HG03521 (cell line): Measurements from ENCODE around the gene GTF2IRD1.
"Not testable (repeated sequence)": the region's sequence is repeated elsewhere in the genome, so short reads cannot be mapped to it uniquely, and the experiment has no call there.

Experiments used
- ATAC-seq: cut with Tn5 transposase; IDR thresholded peaks from one replicate; pipeline ENCODE4 v1.9.1; 2021; ENCODE audit warnings: mild to moderate bottlenecking, moderate library complexity; ENCODE audit not compliant: unreplicated experiment

Gene GTF2IRD1

DNA sequence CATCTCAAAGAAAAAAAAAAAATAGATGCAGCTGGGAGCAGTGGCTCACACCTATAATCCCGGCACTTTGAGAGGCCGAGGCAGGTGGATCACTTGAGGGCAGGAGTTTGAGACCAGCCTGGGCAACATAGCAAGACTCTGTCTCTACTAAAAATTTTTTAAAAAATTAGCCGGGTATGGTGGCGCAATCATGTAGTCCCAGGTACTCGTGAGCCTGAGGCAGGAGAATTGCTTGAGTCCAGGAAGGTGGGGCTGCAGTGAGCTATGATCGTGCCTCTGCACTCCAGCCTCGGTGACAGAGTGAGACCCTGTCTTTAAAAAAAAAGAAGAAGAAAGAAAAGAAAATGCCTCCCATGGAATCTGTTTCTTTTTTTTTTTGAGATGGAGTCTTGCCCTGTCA lies 31.9 kb downstream of the GTF2IRD1 start:
- no peak for ATAC-seq

DNA sequence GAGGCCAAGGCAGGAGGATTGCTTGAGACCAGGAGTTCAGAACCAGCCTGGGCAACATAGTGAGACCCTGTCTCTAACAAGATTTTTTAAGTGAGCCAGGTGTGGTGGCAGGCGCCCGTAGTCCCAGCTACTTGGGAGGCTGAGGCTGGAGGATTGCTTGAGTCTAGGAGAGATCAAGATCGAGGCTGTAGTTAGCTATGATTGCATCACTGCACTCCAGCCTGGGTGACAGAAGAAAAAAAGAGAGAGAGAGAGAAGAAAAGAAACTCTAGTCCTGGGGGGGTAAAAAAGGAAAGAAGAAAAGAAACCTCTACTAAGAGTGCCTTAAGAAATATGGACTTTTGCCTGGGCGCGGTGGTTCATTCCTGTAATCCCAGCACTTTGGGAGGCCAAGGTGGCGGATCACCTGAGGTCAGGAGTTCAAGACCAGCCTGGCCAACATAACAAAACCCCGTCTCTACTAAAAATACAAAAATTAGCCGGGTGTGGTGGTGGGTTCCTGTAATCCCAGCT lies 34.9 kb downstream of the GTF2IRD1 start:
- not testable (repeated sequence) for ATAC-seq

DNA sequence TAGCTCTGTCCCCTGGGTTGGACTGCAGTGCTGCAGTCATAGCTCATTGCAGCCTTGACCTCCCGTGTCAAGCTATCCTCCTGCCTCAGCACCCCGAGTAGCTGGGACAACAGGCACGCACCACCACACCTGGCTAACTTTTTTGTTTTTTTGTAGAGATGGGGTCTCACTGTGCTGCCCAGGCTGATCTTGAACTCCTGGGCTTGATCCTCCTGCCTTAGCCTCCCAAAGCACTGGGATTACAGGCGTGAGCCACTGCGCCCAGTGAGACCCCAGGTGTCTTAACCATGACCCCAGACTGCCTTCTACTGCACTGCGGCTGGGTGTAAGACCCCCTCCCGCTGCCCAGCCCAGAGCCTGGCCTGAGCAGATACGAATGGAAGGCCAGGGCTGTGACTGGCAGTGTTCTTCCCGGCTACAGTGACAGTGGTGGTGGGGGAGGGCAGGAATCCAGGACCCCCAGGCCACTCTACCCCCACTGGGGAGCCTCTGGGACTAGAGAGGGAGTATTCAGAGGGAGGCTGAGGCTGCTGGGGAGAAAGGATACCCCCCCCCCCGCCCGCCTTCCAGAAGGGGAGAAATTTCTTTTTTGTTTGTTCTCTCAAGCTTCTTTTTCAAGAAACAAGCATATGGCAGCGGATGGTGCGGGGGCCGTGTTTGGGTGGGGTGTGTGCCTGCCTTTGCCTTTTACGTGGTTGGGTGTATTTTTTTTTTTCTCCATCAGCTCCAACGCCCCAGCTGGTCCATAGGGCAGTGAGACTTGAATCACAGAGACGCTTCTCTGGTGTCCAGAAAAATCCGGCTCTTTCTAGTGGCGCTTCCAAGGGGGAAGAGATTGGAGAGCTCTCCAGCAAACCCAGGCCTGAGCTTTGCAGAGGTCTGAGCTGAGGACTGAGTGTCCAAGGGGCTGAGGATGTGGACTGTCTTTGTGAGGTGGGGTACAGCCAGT lies 36.6 kb downstream of the GTF2IRD1 start:
- ATAC-seq: no peak

DNA sequence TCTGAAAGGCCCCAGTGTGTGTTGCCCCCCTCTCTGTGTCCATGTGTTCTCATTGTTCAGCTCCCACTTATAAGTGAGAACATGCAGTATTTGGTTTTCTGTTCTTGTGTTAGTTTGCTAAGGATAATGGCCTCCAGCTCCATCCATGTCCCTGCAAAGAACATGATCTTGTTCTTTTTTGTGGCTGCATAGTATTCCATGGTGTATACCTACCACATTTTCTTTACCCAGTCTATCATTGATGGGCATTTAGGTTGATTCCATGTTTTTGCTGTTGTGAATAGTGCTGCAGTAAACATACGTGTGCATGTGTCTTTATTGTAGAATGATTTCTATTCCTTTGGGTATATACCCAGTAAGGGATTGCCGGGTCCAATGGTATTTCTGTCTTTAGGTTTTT lies 37.8 kb downstream of the GTF2IRD1 start:
- ATAC-seq: not testable (repeated sequence)

DNA sequence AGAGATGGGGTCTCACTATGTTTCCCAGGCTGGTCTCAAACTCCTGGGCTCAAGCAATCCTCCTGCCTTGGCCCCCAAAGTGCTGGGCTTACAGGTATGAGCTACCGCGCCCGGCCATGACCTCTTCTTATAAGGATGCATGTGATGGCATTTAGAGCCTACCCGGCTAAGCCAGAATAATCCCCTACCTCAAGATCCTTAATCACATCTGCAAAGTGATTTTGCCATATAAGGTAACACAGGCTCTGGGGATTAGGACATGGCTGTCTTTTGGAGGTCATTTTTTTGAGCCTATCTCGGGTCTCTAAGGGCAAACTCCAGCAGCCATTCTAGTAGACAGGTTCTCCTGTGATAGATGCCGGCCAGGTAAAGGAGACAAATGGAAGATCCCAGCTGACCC lies 39.6 kb downstream of the GTF2IRD1 start:
- no peak for ATAC-seq

DNA sequence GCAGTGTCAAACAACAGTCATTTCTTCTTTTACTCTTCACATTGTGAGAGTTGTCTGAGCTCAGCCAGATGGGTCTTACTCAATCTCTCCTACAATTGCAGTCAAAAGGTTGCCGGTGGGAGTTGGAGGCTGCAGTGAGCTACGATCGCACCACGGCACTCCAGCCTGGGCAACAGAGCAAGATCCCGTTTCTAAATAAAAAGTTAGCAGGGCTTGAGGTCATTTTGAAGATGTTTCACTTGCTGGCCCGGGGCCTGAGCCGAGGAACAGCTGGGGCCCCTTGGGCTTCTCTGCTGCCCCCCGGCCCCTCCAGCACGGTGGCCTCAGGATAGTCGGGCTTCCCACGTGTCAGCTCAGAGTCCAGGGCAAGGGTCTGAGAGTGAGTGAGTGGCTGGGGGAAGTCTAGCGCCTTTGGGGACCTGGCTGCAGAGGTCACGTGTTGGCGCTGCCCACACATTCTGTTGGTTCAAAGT lies 40.4 kb downstream of the GTF2IRD1 start:
- ATAC-seq: no peak

DNA sequence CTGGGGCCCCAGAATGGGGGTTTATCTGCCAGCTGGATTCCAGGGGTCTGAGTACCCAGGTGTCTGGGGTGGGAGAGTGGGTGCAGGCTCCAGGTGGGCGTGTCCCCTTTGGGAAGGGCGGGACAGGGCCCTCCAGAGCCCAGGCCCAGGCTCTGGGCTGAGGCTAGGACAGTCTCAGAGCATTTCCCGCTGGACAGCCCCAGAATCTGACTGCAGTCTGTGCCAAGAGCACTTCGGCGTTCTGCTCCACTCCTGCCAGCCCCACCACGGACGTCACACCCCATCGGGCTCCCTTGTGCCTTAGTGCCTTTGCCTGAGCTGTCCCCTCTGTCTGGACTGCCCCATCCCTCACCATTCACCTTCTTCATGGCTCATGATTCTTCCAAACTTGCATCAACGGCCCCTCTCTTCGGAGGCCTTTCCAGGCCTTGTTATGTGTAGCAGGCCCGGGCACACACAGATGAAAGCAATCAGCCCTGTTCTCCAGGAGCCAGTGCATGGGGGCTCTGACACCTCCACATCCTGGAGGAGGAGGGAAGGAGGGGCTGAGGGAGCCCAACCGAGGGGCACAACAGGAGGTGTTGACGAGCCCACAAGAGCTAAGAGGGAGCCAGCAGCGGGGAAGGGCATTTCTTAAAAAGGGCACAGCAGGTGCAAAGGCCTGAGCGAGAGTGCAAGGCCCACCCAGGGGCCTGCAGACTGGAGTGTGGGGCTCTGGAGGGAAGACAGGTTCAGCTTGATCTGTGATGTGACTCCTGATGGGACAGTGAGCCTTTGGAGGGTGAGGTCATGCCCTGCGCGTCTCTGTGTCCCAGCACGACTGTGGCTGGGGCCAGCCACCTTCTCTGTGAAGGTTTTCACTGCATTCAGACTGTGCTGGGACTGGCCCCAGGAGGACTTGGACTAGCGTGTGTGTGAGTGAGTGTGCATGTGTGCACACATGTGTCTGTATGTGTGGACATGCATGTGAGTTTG lies 41.7 kb downstream of the GTF2IRD1 start:
- no peak for ATAC-seq

DNA sequence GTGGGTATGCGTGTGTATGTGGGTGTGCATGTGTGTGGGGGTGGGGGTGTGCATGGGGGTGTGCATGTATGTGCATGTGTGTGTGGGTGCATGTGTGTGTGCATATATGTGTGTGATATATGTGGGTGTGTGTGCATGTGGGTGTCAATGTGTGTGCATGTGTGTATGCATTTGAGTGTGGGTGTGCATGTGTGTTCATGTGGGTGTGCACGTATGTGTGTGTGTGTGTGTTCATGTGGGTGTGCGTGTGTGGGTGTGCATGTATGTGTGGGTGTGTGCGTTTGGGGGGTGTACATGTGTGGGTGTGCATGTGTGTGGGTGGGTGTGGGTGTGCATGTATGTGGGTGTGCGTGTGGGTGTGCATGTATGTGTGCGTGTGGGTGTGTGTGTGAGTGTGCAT lies 42.6 kb downstream of the GTF2IRD1 start:
- ATAC-seq: no peak

DNA sequence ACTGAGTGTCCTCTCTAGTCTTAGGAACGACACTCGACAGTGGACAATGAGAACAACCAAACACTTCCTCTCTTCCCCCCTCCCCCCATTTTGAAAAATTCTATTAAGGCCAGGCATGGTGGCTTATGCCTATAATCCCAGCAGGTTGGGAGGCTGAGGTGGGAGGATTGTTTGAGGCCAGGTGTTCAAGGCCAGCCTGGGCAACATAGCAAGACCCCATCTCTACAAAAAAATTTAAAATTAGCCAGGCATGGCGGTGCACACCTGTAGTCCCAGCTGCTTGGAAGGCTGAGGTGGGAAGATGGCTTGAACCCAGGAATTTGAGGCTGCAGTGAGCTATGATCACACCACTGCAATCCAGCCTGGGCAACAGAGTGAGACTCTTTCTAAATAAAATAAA lies 43.1 kb downstream of the GTF2IRD1 start:
- not testable (repeated sequence) for ATAC-seq

DNA sequence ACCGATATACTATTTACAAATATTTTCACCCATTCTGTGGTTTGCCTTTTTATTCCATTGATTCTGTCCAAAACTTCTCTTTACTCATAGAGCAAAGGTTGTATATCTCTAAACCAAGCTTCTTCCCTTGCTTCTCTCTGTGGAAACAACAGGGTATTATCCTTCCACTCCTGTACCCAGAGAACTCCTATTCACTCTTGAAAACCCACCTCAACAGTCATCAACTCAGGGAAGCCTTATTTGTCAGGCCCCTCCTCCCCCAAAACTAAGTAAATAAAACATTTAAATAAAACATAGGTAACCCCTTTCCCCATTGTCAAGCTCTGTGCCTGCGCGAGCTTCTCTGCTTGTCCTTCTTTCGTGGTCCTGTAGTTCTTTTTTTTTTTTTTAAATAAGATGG lies 44.6 kb downstream of the GTF2IRD1 start:
- no peak for ATAC-seq

DNA sequence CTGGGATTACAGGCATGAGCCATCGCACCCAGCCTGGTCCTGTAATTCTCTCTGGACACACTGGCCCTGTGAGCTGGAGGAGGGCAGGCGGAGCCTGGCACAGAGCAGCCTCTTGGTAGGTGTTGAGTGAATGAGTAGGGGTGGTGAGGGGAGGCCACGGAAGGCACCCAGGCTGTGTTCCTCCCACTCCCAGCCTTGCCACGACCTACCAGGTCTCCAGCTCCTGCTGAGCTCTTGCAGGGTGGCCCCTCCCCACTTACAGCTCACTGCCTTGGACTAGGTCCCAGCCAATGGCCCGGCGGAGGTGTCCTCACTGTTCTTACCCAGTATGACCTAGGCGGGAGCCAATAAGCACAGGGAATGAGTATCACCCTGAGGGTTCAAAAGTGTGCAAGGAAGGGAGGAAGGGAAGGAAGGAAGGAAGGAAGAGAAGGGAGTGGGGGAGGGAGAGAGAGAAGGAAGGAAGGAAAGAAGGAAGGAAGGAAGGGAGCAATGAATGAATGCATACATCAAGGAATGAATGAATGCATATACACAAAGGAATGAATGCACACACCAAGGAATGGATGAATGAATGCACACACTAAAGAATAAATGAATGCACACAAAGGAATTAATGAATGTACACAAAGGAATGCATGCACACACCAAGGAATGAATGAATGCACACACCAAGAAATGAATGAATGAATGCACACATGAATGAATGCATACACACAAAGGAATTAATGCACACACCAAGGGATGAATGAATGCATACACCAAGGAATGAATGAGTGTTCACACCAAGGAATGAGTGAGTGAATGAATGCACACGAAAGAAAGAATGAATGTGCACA lies 45.5 kb downstream of the GTF2IRD1 start:
- ATAC-seq: no peak

DNA sequence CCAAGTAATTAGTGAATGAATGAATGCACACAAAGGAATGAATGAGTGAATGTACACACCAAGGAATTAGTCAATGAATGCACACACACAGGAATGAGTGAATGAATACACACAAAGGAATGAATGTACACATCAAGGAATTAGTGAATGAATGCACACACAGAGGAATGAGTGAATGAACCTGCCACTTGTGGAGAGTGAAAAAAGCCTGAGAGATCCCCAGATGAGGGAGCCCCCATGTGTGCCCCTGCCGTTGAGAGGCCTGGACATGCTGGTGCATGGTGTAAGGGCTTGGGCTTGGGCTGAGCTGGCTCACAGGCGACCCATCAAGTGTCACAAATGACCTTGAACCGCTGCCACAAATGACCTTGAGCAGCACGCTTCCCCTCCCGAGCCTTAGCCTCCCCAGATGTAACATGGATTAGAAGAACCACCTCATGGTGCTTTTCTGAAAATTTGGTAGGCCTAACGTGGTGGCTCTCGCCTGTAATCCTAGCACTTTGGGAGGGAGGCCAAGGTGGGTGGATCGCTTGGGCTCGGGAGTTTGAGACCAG lies 46.2 kb downstream of the GTF2IRD1 start:
- no peak for ATAC-seq

DNA sequence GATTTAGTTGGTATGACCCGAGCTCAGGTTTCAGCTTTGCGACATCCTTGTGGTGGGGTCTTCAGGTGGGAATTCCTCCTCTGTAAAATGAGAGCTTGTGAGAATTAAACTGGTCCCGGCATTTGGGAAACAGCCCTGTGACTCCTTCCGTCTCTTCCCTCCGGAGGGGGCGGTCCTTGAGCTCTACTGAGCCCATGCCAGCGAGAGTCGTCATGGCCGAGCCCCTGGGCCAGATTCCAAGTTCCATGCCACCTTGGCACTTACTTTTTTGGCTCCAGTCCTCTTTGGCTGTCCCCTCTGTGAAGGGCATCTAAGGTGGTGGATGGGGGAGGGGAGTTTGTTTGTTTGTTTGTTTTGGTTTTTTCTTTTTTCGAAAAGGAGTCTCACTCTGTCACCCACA lies 47.6 kb downstream of the GTF2IRD1 start:
- ATAC-seq: no peak

DNA sequence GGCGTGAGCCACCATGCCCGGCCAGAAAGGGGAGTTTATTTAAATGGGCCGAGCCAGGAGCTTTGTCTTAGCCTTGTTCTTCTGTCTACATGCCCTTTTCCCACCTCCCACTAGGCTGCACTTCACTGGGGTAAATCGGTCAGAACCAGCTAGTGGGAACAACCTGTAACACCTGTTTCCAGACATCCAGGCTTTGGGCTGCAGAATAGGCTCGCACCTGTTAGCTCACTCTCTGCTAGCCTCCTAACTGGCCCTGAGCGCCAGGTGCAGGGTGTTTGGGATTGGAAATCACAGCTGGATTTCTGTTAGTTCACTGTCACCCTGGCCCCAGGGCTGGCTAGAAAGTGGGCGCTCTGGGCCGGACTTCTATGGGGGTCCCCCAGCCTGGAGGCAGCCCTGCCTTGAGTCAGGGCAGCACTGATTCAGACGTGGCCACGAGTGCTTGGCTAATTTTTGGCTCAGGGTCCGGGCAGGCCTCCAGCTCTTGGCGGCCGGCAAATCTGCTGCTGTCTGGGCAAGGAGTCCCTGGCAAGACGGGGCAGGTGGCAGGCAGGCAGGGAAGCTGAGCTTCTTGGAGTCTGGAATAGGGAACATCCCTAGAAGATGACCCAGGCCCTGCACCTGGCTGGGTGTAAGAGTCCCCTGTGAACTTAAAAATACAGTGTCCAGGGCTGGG lies 48.6 kb downstream of the GTF2IRD1 start:
- no peak for ATAC-seq

DNA sequence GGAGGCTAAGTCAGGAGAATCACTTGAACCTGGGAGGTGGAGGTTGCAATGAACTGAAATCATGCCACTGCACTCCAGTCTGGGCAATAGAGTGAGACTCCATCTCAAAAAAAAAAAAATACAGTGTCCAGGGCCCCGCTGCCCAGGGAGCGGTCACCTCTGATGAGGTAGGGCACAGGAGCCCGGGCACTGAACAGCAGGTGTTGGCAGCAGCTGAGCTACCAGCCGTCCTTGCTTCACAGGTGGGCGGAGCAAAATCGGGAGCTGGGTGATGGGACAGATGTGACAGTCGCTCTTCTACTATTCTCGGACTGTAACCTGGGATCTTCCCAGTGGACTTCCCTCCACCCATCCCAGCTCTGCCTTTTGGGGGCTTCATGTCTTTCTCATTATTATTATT lies 49.4 kb downstream of the GTF2IRD1 start:
- no peak for ATAC-seq

DNA sequence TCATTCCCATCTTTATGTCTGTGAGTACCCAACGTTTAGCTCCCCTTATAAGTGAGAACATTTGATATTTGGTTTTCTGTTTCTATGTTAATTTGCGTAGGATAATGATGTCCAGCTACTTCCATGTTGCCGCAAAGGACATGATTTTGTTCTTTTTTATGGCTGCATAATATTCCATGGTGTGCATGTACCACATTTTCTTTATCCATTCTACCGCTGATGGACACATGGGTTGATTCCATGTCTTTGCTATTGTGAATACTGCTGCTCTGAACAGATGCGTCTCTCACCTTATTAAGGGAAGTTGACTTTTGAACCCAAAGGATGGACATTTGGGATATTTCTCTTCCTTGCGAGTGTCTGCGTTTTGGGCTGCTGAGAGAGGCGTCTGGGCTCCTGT lies 50.2 kb downstream of the GTF2IRD1 start:
- ATAC-seq: no peak

DNA sequence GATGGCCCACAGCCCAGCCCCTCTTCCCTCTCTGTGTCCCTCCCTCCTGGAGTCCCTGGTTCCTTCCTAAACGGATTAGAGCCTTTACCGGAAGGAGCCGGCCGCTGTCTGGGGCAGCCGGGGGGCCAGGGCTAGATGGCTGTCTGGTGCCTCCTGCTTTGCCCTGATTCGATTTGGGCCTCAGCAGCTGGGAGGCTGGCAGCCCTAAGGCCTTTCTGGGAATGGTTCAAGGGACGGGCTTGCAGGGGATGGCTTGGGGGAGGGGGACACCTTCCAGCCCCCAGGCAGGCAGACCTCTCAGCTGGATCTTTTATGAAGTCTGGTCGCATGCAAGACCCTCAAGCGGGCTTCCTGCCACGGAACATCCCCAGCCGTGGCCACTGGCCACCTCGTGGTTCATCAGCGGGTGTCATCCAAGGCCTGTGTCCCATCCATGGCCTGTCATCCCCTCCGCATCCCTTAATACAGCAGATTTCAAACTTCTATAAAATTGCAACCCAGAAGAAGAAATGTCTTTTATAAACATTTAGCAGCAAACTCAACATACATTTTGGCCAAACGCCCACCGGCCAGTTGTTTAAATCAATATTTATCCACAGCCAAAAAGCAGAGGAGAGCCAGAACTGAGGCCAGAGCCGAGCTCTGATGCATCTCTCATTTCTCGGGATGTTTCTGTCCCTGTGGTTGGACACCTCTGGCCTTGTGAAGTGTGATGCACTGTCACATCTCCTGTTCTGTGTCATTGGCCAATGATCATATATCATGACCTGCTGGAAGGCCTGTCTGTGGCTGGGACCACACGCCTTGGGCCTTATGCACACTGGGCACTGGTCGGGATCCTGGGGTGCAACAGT lies 52.0 kb downstream of the GTF2IRD1 start:
- no peak for ATAC-seq

DNA sequence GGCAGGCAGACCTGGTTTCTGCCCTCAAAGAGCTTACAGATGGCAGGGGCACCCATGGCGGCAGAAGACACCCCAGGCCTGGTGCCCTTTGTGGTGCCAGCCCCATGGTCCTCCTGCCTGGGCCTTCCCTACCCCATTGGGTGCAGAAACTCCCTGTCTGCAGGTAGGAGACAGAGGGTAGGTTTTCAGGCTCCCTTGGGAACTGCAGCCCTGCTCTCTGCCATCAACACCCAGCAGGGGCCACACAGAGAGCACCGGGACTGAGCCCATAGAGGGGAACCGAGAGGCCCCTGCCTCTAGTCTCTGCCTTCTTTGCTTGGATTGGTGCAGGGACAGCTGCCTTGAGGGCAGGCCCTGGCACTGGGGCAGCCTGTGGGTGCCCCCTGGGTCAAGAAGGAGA lies 52.6 kb downstream of the GTF2IRD1 start:
- ATAC-seq: no peak
